Adrenal gland (tissue), 12 donors: ENCODE results near the gene PIGU. TPM values are rescaled to one million over a fixed set of nuclear protein-coding genes. Genes with fewer than 3 reads are reported as not detected.

Source experiments
- DNase-seq, 7 donors: peaks; one replicate each; pipeline ENCODE4 v3.0.0-alpha.2; 2019 to 2020
- H3K27ac ChIP-seq, 5 donors: fragments of 200-600 bp; sonication (generic) in 4 of 5; 1 replicate in 3 of 5; 2 replicates in 2 of 5; pipeline versions ENCODE4 v1.5.1 to v1.8.0; 2016 to 2020; ENCODE audit warnings: mild to moderate bottlenecking in 1 of 5
- H3K27me3 ChIP-seq: fragments of 200-600 bp; 2 replicates; pipeline ENCODE4 v1.8.0; 2021
- H3K36me3 ChIP-seq, 2 donors: fragments of 200-600 bp; replicated peaks in 1 of 2; 1 replicate in 1 of 2; 2 replicates in 1 of 2; pipeline versions ENCODE4 v1.5.1 to v1.8.0; 2018 to 2022
- H3K4me1 ChIP-seq, 2 donors: fragments of 200-600 bp; replicated peaks in 1 of 2; 1 replicate in 1 of 2; 2 replicates in 1 of 2; pipeline versions ENCODE4 v1.5.1 to v1.8.0; 2018 to 2021
- H3K4me3 ChIP-seq, 4 donors: fragments of 200-600 bp; sonication (generic) in 3 of 4; one replicate each; pipeline ENCODE4 v1.5.1; 2016 to 2018
- H3K9me3 ChIP-seq, 3 donors: fragments of 200-600 bp; sonication (generic) in 1 of 3; replicated peaks in 1 of 3; 1 replicate in 2 of 3; 2 replicates in 1 of 3; pipeline versions ENCODE4 v1.5.1 to v1.8.0; 2016 to 2021
- CTCF ChIP-seq, 6 experiments: fragments of 450-650 bp in 4 of 6; fragments of 200-600 bp in 2 of 6; sonication (generic) in 1 of 6; IDR thresholded peaks; 1 replicate in 5 of 6; 2 replicates in 1 of 6; pipeline versions ENCODE4 v1.5.1 to v1.8.0; 2016 to 2021; ENCODE audit warnings: antibody characterized with exemption in 6 of 6, mild to moderate bottlenecking in 2 of 6, moderate library complexity in 1 of 6
- POLR2A ChIP-seq, 2 donors: fragments of 450-650 bp; IDR thresholded peaks; one replicate each; pipeline ENCODE4 v1.6.1; 2017; ENCODE audit warnings: antibody characterized with exemption in 2 of 2, mild to moderate bottlenecking in 2 of 2, moderate library complexity in 1 of 2
- WGBS, 4 donors: extraction: QIAGEN DNeasy Blood & Tissue Kit in 2 of 4; methylation state at CpG; one replicate each; pipeline versions ENCODE4 v1.1.5 to v1.1.7; 2013 to 2017; 5-methylcytosine and 5-hydroxymethylcytosine counted together
- intact Hi-C, 2 donors: fragments of 100-400 bp; cut with DNase I; formaldehyde crosslinking; loops; one replicate each; pipeline versions ENCODE4 v1.14.1 to v1.15.0; 2022 to 2023
- polyA plus RNA-seq, 3 donors: library from polyadenylated mRNA; stranded (reverse); fragments of 200-250 nt in 2 of 3; fragments of 350-450 nt in 1 of 3; fragmentation: Illumina TruSeq in 1 of 3; extraction: RNeasy Lipid Tissue Mini Kit (QIAGEN cat#74804) in 1 of 3; gene quantifications; one replicate each; pipeline ENCODE4 v1.2.3, GENCODE V29; 2013 to 2014
- total RNA-seq, 9 donors: library from RNA; depleted of rRNA in 4 of 9; stranded (reverse); fragments of >200 nt in 4 of 9; fragments of 120-200 nt in 1 of 9; fragmentation: NEBNext Ultra II Directional in 1 of 9; extraction: Animal tissue kit (Norgen Biotek cat#: 25700) in 1 of 9; gene quantifications; one replicate each; pipeline versions ENCODE4 v1.1.0 to v1.2.4, GENCODE V29; 2013 to 2023
- donor health status: healthy with polysubstance abuse.
- donor health status: Bipolar disorder and iron deficiency.
- donor health status: DM: yes; HTN: yes; CAD: no.
- donor health status: DM: no; HTN: no; CAD: no.
- donor health status: DM: no; HTN: no; CAD: no.
- donor health status: DM: yes; HTN: yes; CAD: no.

The PIGU gene
- total and polyA plus RNA-seq, 12 donors = 16.8 to 64.1 (median 23.1) TPM

GRCh38 chr20:34574861-34575260 is 102.0 kb downstream of the PIGU start:
- no peak for TF ChIP-seq POLR2A (IDR thresholded peaks at IDR 0.05)
- Histone ChIP-seq H3K27ac (no peak overlapping the region), H3K36me3 (peaks cover 0 to 11% of the 10 kb centered on the region in 2 donors), H3K27me3 (no peaks in the 10 kb centered on the region), H3K4me3 (no peak overlapping the region), H3K4me1 (no peaks in the 10 kb centered on the region), H3K9me3 (no peaks in the 10 kb centered on the region)
- WGBS, 4 donors = 88 to 92% (median 89%) methylated on average over 6 of the region's 6 CpGs
- intact Hi-C loops = loop anchor here (5.0 to 10.0 kb wide), 2 partner anchors 130 to 182 kb away; partner anchors contain the start of gene TP53INP2 (in 2 of the 2)
- no peak for DNase-seq

DNA sequence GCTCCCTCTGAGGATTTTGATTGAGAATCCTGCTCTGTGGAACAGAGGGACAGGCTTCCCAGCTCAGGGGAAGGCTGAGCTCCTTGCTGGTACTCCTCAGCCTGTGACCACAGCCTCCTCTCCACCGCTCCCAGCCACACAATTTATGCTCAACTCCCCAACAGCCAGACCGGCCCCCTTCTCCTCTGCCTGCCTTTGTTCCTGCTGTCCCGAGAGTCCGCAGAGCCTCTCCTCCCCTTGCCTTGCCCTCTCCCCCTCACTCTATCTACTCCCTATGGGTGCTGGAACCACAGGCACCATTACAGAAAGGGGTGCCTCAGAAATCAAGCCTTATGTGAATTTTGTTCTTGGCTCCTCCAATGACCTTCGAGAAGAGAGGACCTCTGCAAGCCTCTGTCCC is 102.5 kb downstream of the PIGU start:
- Histone ChIP-seq H3K36me3 (peaks cover 0 to 11% of the 10 kb centered on the region in 2 donors), H3K4me1 (no peaks in the 10 kb centered on the region), H3K9me3 (no peaks in the 10 kb centered on the region), H3K27ac (no peak overlapping the region), H3K4me3 (no peak overlapping the region), H3K27me3 (no peaks in the 10 kb centered on the region)
- intact Hi-C loops = loop anchor here (10.0 kb wide), 1 partner anchor 130 kb away; the partner anchor contains the start of gene TP53INP2 (in 2 of the 2)
- TF ChIP-seq CTCF (IDR thresholded peaks at IDR 0.05) (no peak), POLR2A (IDR thresholded peaks at IDR 0.05) (no peak)
- 96 to 100% (median 97%) methylated on average over 5 of the region's 5 CpGs for WGBS, 4 donors
- peak in 1 of 7 donors; percentile 24 for DNase-seq

DNA sequence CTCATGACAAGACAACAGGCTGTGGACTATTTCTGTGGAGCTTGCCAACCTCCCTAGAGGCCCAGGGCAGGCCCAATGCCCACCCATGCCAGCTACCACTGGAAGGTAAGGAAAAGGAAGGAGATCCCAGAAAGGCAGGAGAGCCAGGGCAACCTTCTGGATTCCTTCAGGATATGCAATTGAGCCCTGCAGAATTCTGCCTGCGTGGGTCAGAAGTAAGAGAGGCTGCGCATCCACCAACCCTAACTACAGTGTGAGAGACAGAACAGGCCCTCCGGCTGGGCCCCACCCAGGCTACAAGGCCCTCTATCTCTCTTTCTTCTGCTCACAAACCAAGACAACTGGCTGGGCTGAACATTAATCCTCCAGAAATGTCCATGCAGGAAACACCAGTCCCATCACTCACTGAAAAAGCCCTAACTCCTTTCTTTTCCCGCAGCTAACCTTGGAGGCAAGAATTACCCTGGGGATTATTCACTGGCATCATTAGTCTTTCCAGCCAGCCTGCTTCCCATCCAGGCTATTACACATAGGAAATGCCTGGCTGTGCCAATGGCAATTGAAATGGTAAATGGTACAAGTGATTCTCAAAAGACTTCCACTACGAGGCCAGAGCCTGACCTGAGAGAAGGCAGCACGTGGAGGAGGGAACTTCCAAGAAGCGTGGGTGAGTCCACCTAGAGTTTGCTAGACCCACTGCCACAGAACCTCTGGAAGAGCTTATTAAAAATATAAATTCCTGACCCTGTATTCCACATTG is 103.2 kb downstream of the PIGU start:
- no peak overlapping the region for H3K27ac ChIP-seq
- H3K27me3 ChIP-seq = no peaks in the 10 kb centered on the region
- H3K4me1 ChIP-seq = no peaks in the 10 kb centered on the region
- no peak overlapping the region for H3K4me3 ChIP-seq
- intact Hi-C loops = loop anchor here (10.0 kb wide), 1 partner anchor 131 kb away; the partner anchor contains the start of gene TP53INP2 (in 2 of the 2)
- H3K9me3 ChIP-seq = no peaks in the 10 kb centered on the region
- DNase-seq = peak in 1 of 7 donors; percentile 25
- H3K36me3 ChIP-seq = peaks cover 0 to 11% of the 10 kb centered on the region in 2 donors
- 88 to 96% (median 92%) methylated on average over 7 of the region's 7 CpGs for whole genome bisulfite sequencing, 4 donors
- no peak for TF ChIP-seq POLR2A (IDR thresholded peaks at IDR 0.05)
- TF ChIP-seq CTCF (IDR thresholded peaks at IDR 0.05) = no peak

GRCh38 chr20:34571753-34572152 is 105.1 kb downstream of the PIGU start:
- no peaks in the 10 kb centered on the region for H3K4me1 ChIP-seq
- H3K9me3 ChIP-seq = no peaks in the 10 kb centered on the region
- H3K4me3 ChIP-seq = no peak overlapping the region
- no peaks in the 10 kb centered on the region for H3K27me3 ChIP-seq
- intact Hi-C loops = loop anchor here (10.0 kb wide), 1 partner anchor 133 kb away; the partner anchor contains the start of gene TP53INP2 (in 2 of the 2)
- H3K36me3 ChIP-seq = peaks cover 0 to 11% of the 10 kb centered on the region in 2 donors
- 88 to 95% (median 93%) methylated on average over 3 to 5 of the region's 5 CpGs for WGBS, 4 donors
- no peak overlapping the region for H3K27ac ChIP-seq
- no peak for TF ChIP-seq CTCF (IDR thresholded peaks at IDR 0.05)
- no peak for TF ChIP-seq POLR2A (IDR thresholded peaks at IDR 0.05)
- DNase-seq = peak in 1 of 7 donors; percentile 45
